Measurements from ENCODE around the gene ACLY. TPM values are rescaled to one million over a fixed set of nuclear protein-coding genes. Genes with fewer than 3 reads are reported as not detected.
"Not testable (repeated sequence)": the region's sequence is repeated elsewhere in the genome, so short reads cannot be mapped to it uniquely, and the experiment has no call there.

The ACLY gene
- total RNA-seq, 1 donor from 2014 or later: 140 TPM

DNA sequence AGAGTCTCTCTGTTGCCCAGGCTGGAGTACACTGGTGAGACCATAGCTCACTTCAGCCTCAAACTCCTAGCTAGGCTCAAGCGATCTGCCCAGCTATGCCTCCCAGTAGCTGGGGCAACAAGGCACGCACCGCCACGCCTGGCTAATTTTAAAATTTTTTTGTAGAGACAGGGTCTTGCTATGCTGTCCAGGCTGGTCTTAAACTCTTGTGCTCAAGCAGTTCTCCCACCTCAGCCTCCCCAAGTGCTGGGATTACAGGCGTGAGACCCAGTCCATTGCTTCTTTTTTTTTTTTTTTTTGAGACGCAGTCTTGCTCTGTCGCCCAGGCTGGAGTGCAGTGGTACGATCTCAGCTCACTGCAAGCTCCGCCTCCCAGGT lies 44.5 kb downstream of the ACLY start:
- DNase-seq (ENCODE audit: low spot score): not testable (repeated sequence)

DNA sequence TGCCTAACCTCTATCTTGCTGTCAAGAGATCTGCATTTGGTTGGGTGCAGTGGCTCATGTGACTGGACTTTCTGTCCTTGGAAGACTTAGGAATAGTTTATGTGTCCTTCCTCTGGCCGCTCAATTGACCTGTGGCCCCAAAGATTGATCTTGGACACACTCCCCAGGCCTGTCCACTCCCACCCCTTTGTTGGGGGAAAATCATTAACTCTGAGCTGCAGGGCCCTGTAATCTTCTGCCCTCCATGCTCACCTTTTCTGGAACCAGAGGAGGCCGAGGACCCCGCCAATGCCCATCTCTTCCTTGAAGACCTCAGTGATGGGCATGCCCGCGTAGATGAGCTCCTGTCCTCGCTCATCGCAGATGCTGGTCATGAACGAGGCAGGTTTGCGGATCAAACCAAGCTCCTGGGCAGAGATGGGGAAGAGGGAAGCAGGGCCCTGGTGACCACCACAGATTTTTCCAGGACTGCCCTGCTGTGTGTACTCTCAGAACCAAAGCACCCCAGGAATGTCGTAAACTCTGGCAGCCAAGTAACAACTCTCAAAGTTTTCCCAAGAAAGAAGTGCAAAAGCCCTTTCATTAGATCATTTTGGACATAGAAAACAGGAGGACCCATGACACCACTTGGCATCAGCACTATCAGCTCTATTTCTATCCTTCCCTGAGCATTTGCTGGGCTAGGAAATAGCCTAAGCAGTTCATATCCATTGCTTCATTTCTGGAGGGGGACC lies 45.0 kb downstream of the ACLY start:
- no peak for DNase-seq (ENCODE audit: low spot score)

DNA sequence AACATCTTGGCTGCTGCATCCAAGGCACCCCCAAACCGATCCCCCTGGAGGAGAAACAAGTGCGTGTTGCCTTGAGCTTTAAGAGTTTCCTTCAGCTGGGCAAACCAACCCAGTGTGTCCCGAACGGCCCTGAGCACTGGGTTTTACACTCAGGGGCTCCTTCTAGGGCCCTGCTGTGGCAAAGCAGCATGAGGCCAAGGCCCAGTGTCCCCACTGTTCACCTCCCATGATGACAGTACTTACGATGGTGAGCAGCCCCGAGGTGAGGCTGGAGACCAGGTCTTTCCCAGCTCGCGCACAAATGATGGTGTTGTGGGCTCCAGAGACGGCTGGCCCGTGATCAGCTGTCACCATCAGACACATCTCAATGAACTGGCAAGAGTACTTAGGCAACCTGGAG lies 47.0 kb downstream of the ACLY start:
- no peak for DNase-seq (ENCODE audit: low spot score)

DNA sequence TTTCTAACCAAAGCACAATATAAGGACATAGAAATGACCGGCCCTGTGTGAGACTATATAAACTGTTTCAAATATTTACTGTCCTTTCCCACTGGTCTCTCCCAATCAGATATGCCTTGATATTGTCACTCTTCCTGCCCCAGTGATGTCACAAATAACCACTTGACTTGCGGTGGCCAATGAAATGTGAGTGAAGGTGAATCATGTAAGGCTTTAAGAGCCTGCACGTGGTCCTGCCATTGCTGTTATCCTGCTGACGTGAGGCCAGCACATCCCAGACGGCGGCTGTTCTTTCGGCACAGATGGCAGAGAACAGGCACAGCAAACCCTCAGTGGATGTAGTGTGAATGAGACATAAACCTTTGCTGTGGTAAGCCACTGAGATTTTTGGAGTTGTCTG lies 48.1 kb downstream of the ACLY start:
- DNase-seq (ENCODE audit: low spot score): no peak

DNA sequence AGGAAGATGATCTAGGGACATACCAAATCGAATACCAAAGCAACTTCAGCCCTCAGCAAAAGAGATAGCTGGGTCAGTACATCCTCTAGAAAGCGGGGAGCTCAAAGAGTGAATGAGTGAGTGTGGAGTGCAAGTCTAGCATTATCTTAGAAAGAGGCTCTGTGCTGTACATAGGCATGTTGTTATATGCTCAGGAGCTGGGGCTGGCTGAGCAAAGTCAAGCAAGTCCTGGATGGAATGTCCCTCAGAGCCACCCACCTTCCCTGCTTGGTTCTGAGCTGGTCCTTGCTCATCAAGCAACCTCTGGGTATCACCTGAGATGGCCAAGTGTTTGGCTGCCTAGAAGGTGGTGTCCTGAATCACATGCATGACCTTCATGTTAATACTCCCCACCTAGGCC lies 48.7 kb downstream of the ACLY start:
- no peak for DNase-seq (ENCODE audit: low spot score)

DNA sequence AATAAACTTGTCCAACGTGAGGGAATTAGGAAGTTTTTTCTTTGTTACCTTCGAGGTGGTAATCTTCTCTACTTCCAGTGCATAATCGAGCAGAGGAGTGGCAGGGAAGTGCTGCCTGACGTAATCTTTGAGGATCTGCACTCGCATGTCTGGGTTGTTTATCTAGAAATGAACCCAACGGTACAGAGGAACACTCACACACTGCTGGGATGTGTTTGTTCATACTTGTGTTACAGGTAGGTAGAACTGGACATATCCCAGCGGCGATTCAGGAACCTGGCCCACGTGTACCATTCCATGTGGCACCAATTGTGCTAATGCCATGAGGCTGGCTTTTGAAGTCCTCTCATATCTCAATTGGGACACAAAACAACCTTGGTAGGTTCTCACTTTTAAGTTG lies 49.3 kb downstream of the ACLY start:
- no peak for DNase-seq (ENCODE audit: low spot score)

DNA sequence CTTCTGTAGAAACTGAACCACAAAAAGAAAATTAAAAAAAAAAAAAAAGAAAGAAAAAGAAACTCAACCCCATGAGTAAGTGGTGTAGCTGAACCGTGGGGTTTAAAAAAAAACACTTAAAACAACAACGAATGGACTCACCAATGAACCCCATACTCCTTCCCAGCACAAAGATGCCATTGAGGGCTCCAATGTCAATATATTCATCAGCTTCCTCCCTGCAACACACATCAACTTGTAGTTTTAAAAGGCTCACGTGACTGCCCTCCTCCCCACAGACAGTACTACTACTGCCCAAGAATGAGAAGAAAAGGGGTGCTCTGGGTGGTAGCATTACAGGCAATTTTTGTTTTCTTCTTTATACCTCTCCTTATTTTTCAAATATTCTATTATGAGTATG lies 50.2 kb downstream of the ACLY start:
- DNase-seq (ENCODE audit: low spot score): no peak

DNA sequence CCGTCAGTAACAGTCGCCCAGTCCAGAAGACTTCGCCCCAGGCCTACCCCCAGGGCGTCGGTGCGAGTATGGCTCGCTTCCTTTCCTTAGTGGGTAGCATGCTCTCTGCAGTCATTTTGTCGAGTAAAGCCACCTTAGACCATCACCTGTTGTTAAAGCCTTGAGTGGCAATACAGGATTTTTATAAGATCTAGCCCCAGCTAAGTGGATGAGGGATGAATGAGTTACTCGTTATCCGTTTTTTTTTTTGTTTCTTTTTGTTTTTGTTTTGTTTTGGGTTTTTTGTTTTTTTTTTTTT lies 53.2 kb downstream of the ACLY start:
- DNase-seq (ENCODE audit: low spot score): no peak

DNA sequence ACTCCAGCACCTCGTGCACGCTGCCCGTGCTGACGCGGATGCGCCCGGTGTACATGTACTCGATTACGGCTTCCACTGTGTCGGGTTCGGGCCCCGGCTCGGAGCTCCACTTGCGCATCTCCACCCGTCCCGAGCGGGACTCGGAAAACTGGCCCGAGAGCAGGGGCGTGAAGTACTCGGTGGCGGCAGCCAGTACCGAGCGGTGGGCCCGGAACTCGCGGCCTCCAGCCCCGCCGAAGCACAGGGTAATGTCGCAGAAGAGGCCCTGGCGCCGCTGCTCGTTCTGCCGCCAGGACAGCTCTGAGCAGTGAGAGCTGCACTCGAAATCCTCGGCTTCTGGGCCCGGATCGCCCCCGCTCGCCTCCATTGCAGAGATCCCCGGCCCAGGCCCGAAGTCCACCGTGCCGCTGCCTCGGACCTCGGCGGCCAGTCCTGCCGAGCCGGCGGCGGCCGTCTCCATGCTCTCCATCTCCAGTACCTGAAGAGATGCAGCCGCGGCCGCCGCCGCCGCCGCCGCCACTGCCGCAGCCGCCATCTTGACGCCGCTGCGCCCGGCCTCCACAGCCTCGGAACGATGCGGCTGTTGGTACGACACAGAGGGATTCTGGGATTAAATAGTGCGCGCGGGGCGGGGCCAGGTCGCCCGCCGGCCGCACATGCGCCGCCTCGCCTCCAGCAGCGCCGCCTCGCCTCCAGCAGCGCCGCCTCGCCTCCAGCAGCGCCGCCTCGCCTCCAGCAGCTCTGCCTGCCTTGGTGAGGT lies 53.7 kb downstream of the ACLY start, which contains the start of gene KLHL11:
KLHL11 (minus strand) TSS at position 588 of the 760 bp plus-strand sequence; CDS start at position 535, 53 bp downstream.
- DNase-seq (ENCODE audit: low spot score): peak; percentile 95

DNA sequence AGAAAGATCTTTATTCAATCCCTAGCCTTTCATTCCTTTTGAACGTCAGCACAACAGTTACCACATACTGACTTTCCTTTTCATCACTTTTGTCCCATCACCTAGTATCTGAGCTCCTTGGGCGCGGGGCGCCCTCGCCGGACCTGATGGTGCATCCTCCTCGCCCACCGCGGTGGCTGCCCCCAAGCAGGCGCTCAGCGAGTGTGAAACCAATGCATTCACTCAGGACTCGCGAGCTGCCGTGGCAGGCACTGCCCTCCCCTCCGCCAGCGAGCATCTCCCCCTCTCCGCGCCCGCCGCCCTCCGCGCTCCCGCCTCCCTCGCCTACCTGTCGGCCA lies 54.3 kb downstream of the ACLY start:
- no peak for DNase-seq (ENCODE audit: low spot score)

DNA sequence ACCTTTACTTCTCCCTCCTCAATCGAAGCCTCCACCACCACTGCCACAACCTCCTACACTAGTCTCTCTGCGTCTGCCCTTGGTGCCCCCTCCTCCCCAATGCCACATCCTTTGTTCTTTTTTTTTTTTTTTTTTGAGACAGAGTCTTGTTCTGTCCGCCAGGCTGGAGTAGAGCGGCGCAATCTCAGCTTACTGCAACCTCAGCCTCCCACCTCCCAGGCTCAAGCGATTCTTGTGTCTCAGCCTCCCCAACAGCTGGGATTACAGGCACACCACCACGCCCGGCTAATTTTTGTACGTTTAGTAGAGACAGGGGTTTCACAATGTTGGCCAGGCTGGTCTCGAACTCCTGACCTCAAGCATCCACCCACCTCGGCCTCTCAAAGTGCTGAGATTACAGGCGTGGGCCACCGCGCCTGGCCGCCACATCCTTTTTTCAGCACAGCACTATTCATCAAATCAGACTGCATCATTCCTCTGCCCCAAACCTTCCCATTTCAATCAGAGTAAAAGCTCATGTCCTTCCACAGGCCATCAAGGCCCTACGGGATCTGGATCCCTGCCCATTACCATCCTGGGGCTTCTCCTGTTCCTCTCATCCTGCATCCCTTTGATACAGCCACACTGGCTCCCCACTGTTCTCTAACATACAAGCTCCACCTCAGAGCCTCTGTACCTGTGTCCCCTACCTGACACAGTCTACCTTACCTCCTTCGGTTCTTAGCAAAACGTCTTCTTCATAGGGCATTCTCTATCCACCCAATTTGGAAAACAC lies 55.5 kb downstream of the ACLY start:
- no peak for DNase-seq (ENCODE audit: low spot score)

DNA sequence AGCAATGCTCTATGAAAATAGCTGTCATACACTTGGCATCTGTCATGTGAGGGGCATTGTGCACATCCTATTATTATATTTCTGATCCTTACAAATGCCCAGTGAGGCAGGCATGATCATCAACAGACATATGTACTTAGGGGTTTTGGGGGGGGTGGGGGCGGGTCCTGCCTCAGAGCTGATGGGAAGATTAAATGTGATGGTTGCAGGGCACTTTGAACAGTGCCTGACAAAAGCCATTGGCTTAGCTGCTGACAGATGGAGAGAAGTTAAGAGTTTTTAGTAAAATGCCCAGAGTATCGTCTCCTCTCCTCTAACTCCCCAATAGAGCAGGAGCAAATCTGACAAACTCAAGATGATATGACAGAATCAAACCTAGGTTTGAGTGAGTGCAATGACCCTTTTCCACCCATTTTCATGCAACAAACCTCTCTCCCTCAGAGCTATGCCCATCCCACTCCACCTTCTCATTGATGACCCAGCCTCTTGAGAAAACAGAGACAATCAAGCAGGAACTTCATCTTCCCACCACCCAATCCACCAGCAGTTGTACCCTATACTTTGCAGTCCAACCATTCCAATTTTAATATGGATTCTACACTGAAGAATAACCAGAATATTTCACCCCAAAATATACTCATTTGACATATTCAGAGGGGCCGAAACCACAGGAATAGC lies 58.4 kb downstream of the ACLY start:
- no peak for DNase-seq (ENCODE audit: low spot score)

DNA sequence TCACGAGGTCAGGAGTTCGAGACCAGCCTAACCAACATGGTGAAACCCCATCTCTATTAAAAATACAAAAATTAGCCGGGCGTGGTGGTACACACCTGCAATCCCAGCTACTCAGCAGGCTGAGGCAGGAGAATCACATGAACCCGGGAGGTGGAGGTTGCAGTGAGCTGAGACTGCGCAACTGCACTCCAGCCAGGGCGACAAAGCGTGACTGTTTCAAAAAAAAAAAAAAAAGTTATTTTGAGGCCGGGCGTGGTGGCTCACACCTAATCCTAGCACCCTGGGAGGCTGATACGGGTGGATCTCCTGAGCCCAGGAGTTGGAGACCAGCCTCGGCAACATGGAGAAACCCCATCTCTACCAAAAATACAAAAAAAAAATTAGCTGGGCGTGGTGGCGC lies 67.4 kb downstream of the ACLY start:
- peak; percentile 8 for DNase-seq (ENCODE audit: low spot score)

DNA sequence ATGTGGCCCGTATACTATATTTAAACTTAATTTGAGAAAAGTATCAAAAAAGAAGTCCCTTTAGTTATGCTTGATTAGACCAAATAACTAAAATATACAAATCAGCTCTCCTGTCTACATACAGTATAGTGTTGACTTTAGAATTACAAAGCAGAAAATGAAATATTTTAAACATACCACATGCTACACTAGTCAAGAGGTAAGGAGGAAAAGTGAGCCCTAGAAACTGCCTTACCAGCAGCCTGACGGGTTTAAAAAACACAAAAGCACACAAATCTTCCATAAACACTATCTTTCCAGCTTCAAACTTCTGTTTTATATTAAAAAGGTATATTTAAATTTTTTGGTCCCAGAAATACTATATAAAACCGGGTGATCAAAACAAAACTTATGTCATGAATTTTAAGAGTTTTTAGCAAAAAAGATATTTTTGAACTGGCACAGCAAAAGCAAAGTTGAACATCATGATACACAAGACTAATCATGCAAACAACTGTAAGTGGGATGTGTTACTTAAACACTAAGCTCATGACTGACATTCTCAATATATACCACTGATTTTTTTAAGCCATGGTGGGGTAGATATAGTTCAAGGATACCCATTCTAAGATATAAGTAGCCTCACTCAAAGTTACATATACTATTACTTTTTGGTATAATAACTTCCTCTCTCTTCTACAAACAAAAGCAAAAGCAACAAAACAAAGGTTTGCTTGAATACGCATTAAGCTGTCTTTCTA lies 69.3 kb downstream of the ACLY start:
- DNase-seq (ENCODE audit: low spot score): no peak

DNA sequence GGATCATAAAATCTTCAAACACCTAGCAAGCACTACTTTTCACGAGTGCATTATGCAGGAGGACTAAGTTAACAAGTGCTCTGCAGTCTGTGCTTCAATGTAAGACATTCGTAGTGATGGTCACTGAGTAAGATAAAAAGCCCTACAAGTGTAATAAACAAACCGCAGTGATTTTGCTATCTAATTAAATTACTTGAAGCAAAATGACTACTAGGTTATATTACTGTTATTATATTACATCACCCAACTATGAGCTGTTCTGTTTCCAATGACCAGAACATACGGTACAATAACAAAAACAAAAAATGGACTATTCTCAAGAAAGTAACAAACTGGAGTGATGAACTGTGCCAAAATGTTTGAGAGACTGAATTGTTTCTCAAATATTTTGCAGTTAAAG lies 70.0 kb downstream of the ACLY start:
- no peak for DNase-seq (ENCODE audit: low spot score)

DNA sequence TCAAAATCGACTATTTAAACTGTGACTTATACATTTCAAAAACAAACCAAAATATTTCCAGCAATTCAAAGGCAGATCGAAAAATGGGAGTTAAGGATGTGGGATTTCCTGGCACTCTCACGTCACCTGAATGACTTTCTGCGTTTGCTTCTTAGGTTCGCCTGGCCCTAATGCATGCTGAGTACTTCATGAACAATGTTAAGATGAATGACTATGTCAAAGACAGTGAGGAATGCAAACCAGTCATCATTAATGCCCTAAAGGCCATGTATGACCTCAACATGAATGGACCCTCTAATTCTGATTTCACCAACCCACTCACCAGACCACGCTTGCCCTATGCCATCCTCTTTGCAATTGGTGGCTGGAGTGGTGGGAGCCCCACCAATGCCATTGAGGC lies 73.8 kb downstream of the ACLY start:
- no peak for DNase-seq (ENCODE audit: low spot score)

DNA sequence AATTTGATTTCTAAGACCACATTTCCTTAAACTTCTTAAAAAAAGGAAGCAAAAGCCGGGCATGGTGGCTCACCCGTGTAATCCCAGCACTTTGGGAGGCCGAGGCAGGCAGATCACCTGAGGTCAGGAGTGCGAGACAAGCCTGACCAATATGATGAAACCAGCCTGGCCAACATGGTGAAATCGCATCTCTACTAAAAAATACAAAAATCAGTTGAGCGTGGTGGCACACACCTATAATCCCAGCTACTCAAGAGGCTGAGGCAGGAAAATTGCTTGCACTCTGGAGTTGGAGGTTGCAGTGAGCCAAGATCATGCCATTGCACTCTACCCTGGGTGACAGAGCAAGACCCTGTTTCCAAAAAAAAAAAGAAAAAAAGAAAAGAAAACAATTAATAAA lies 78.0 kb downstream of the ACLY start:
- not testable (repeated sequence) for DNase-seq (ENCODE audit: low spot score)

DNA sequence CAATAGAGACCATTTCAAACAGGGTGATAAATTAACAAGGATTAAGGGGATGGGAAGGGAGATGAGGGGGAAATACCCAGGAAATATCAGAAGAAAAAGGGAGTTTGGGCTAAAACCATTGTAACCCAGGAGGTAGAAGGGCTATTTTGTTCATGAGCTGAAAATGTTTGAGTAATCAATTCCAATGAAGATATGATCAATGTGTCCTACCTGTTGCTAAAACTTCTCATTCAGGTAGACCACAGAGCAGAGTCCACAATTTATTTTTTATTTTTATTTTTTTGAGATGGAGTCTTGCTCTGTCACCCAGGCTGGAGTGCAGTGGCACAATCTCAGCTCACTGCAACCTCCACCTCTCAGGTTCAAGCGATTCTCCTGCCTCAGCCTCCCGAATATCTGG lies 79.3 kb downstream of the ACLY start:
- DNase-seq (ENCODE audit: low spot score): not testable (repeated sequence)

DNA sequence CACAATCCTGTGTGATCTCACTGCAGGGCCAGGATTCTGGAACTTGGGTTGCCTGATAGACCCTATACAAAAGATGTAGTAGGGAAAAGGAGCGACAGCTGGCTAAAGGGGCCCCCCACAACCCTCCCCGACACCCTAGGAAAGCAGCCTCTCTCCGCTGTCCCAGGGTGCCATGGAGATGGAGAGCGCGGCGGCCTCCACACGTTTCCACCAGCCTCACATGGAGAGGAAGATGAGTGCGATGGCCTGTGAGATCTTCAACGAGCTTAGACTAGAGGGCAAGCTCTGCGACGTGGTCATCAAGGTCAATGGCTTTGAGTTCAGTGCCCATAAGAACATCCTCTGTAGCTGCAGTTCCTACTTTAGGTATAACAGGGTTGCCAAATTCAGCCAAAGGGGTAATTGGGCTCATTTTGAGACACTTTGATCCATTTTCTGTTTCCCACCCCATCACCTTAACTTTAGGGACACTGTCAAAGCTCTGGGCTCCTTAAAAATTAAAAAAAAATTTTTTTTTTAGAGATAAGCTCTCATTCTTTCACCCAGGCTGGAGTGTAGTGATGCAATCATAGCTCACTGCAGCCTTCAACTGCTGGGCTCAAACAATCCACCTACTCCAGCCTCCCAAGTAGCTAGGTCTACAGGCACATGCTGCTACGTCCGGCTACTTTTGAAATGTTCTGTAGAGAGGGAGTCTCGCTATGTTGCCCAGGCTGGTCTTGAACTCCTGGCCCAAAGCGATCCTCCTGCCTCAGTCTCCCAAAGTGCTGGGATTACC lies 80.8 kb downstream of the ACLY start, which contains the start of gene KLHL10:
KLHL10 (plus strand) TSS at position 65 of the 778 bp plus-strand sequence; CDS start at position 173, 108 bp downstream.
- no peak for DNase-seq (ENCODE audit: low spot score)

DNA sequence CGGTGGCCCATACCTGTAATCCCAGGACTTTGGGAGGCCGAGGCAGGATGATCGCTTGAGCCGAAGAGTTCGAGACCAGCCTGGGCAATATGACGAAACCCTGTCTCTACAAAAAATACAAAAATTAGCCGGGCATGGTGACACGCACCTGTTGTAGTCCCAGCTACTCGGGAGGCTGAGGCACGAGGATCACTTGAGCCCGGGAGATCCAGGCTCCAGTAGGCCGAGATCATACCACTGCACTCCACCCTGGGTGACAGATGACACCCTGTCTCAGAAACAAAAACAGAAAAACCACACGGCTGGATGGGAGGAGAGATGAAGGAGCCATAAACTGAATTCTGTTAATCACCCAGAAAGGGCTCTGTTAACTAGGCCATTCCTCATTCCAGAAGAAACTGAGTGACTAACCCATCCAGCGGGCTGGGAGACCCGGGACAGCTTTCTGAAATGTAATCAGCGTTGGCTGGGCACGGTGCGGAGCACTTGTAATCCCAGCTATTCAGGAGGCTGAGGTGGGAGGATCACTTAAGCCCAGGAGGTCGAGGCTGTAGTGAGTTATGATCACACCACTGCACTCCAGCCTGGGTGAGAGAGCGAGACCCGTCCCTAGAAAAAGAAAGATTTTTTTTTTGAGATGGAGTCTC lies 82.1 kb downstream of the ACLY start:
- no peak for DNase-seq (ENCODE audit: low spot score)

All from mesenteric fat pad (tissue), 1 donor.